GM23248 (cell line): ENCODE data around the gene CCM2L. TPM values are rescaled to one million over a fixed set of nuclear protein-coding genes. Genes with fewer than 3 reads are reported as not detected.

Experiments used
- DNase-seq: peaks from one replicate; pipeline ENCODE4 v3.0.0-alpha.2; 2015
- H2AFZ ChIP-seq: fragments of 200-600 bp; sonication (generic); 2 replicates; pipeline ENCODE4 v1.6.1; 2016; ENCODE audit warnings: antibody characterized with exemption
- H3F3A ChIP-seq: fragments of 200-600 bp; sonication (generic); 2 replicates; pipeline ENCODE4 v1.6.1; 2016; ENCODE audit warnings: mild to moderate bottlenecking, antibody characterized with exemption, mixed run types; ENCODE audit not compliant: insufficient read depth
- H3K27ac ChIP-seq: fragments of 200-600 bp; sonication (generic); 2 replicates; pipeline ENCODE4 v1.5.1; 2016; ENCODE audit warnings: mild to moderate bottlenecking
- H3K27me3 ChIP-seq: fragments of 200-600 bp; sonication (generic); replicated peaks from 2 replicates; pipeline ENCODE4 v1.6.1; 2016; ENCODE audit warnings: mild to moderate bottlenecking; ENCODE audit not compliant: insufficient read depth
- H3K36me3 ChIP-seq: fragments of 200-600 bp; sonication (generic); 2 replicates; pipeline ENCODE4 v1.6.1; 2016; ENCODE audit warnings: low read depth, mild to moderate bottlenecking
- H3K4me1 ChIP-seq: fragments of 200-600 bp; sonication (generic); 2 replicates; pipeline ENCODE4 v1.6.1; 2016; ENCODE audit warnings: mild to moderate bottlenecking; ENCODE audit not compliant: insufficient read depth
- H3K4me2 ChIP-seq: fragments of 200-600 bp; sonication (generic); one replicate; pipeline ENCODE4 v1.6.1; 2016; ENCODE audit warnings: mild to moderate bottlenecking; ENCODE audit not compliant: unreplicated experiment
- H3K4me3 ChIP-seq: fragments of 200-600 bp; sonication (generic); 2 replicates; pipeline ENCODE4 v1.5.1; 2016; ENCODE audit warnings: mild to moderate bottlenecking
- H3K79me2 ChIP-seq: fragments of 200-600 bp; sonication (generic); 2 replicates; pipeline ENCODE4 v1.6.1; 2016; ENCODE audit warnings: mild to moderate bottlenecking; ENCODE audit not compliant: insufficient read depth
- H3K9ac ChIP-seq: fragments of 200-600 bp; sonication (generic); 2 replicates; pipeline ENCODE4 v1.6.1; 2016; ENCODE audit warnings: mild to moderate bottlenecking
- H3K9me2 ChIP-seq: fragments of 200-600 bp; sonication (generic); 2 replicates; pipeline ENCODE4 v1.6.1; 2016; ENCODE audit warnings: mixed run types, mild to moderate bottlenecking, moderate library complexity; ENCODE audit not compliant: insufficient read depth
- H3K9me3 ChIP-seq: fragments of 200-600 bp; sonication (generic); one replicate; pipeline ENCODE4 v1.6.1; 2017; ENCODE audit warnings: low read depth
- H4K20me1 ChIP-seq: fragments of 200-600 bp; sonication (generic); 2 replicates; pipeline ENCODE4 v1.6.0; 2016; ENCODE audit not compliant: insufficient read depth
- EZH2 ChIP-seq: fragments of 200-600 bp; sonication (generic); IDR thresholded peaks from 2 replicates; pipeline ENCODE4 v1.6.1; 2018; ENCODE audit warnings: antibody characterized with exemption, mild to moderate bottlenecking; ENCODE audit not compliant: insufficient read depth, poor library complexity, severe bottlenecking
- EZH2phosphoT487 ChIP-seq: fragments of 200-600 bp; sonication (generic); IDR thresholded peaks from 2 replicates; pipeline ENCODE4 v1.6.1; 2018; ENCODE audit warnings: antibody characterized with exemption, moderate library complexity, mild to moderate bottlenecking, low read depth; ENCODE audit not compliant: insufficient read depth
- WGBS, 2 experiments: methylation state at CpG; one replicate each; pipeline ENCODE4 v1.1.6; 2015 to 2017; ENCODE audit warnings: low lambda C conversion rate in 2 of 2, low coverage in 1 of 2; ENCODE audit errors: missing lambda C conversion rate in 2 of 2; 5-methylcytosine and 5-hydroxymethylcytosine counted together
- in situ Hi-C: fragments of 300-500 bp; cut with MboI; formaldehyde crosslinking; loops from 2 replicates; pipeline ENCODE4 v1.15.0; 2020
- polyA plus RNA-seq: library from polyadenylated mRNA; unstranded; fragments of >200 nt; fragmentation: Nextera tagmentation; extraction: Ambion mirVana; gene quantifications from 2 replicates; pipeline ENCODE4 v1.2.1, GENCODE V29; 2016
- total RNA-seq: library from RNA; depleted of rRNA; stranded (reverse); fragments of >200 nt; shearing (Covaris generic); gene quantifications from 2 replicates; pipeline ENCODE4 v1.2.3, GENCODE V29; 2014

Gene CCM2L
- total and polyA plus RNA-seq, 2 experiments from 2014 or later = not detected

- Histone ChIP-seq H3F3A (no peaks in the 10 kb centered on the region), H3K79me2 (no peaks in the 10 kb centered on the region), H3K4me1 (no peaks in the 10 kb centered on the region), H3K36me3 (no peaks in the 10 kb centered on the region), H2AFZ (no peak overlapping the region), H4K20me1 (no peaks in the 10 kb centered on the region), H3K4me3 (no peak overlapping the region), H3K27me3 (peaks cover 44% of the 10 kb centered on the region), H3K27ac (no peak overlapping the region), H3K9me3 (no peaks in the 10 kb centered on the region), H3K4me2 (no peak overlapping the region), H3K9ac (no peak overlapping the region), H3K9me2 (no peaks in the 10 kb centered on the region)
- in situ Hi-C loops = no loop called here
- DNase-seq = no peak
- TF ChIP-seq EZH2 (no peak), EZH2phosphoT487 (no peak)
- 39 to 44% methylated on average over 5 of the region's 5 CpGs for WGBS, 2 experiments
These were observed 2.0 kb downstream of the CCM2L start for GRCh38 chr20:32012159-32012688.

DNA sequence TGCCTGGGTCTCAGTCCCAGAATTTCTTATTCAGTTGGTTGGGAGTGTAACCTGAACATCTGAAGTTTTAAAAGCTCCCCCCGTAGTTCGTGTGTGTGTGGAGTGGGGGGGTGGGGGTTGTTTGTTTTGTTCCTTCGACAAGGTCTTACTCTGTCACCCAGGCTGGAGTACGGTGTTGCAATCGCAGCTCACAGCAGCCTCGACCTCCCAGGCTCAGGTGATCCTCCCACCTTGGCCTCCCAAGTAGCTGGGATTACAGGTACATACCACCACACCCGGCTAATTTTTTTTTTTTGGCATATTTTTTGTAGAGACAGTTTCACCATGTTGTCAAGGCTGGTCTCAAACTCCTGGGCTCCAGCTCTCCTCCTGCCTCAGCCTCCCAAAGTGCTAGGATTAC lies 3.1 kb downstream of the CCM2L start:
- no peak overlapping the region for H3K27ac ChIP-seq
- H4K20me1 ChIP-seq = no peaks in the 10 kb centered on the region
- no peak overlapping the region for H3K4me2 ChIP-seq
- no peaks in the 10 kb centered on the region for H3K79me2 ChIP-seq
- no peak for DNase-seq
- TF ChIP-seq EZH2 (no peak), EZH2phosphoT487 (no peak)
- H3K27me3 ChIP-seq = peaks cover 44% of the 10 kb centered on the region
- H3K36me3 ChIP-seq = no peaks in the 10 kb centered on the region
- H3F3A ChIP-seq = no peaks in the 10 kb centered on the region
- H3K4me1 ChIP-seq = no peaks in the 10 kb centered on the region
- no peak overlapping the region for H3K9ac ChIP-seq
- 50 to 52% methylated on average over 7 of the region's 7 CpGs for WGBS, 2 experiments
- H3K4me3 ChIP-seq = no peak overlapping the region
- in situ Hi-C loops = no loop called here
- no peaks in the 10 kb centered on the region for H3K9me3 ChIP-seq
- H3K9me2 ChIP-seq = no peaks in the 10 kb centered on the region
- H2AFZ ChIP-seq = no peak overlapping the region

DNA sequence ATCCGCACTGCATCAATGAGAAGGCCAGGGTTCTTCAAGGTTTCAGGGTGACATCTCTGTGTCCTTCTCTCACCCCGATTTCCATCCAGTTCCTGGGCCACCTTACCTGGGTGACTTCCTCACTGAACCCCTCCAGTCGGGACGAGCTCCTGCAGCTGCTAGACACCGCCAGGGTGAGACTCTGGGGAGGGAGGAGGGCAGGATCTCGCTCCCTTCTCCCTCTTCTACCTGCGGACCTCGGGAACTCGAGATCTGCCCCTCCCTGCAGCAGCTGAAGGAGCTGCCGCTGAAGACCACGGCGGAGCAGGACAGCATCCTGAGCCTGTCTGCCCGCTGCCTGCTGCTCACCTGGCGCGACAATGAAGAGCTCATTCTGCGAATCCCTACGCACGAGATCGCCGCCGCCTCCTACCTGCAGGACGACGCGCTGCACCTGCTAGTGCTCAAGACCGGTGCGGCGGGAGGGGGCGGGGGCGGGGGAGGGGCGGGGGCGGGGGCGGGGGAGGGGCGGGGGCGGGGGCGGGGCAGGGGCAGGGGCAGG lies 7.5 kb downstream of the CCM2L start:
- in situ Hi-C loops = no loop called here
- Histone ChIP-seq H3K4me3 (no peak overlapping the region), H4K20me1 (no peaks in the 10 kb centered on the region), H3K27me3 (peaks cover 64% of the 10 kb centered on the region), H3K9ac (no peak overlapping the region), H2AFZ (no peak overlapping the region), H3F3A (no peaks in the 10 kb centered on the region), H3K4me2 (no peak overlapping the region), H3K4me1 (no peaks in the 10 kb centered on the region), H3K9me2 (no peaks in the 10 kb centered on the region), H3K79me2 (no peaks in the 10 kb centered on the region), H3K36me3 (no peaks in the 10 kb centered on the region), H3K9me3 (no peaks in the 10 kb centered on the region), H3K27ac (no peak overlapping the region)
- TF ChIP-seq EZH2phosphoT487 (no peak), EZH2 (no peak)
- WGBS, 2 experiments = 3 to 4% methylated on average over 29 to 34 of the region's 35 CpGs
- DNase-seq = no peak

GRCh38 chr20:32018269-32019155 lies 8.3 kb downstream of the CCM2L start:
- Histone ChIP-seq H3K9me2 (no peaks in the 10 kb centered on the region), H3K36me3 (no peaks in the 10 kb centered on the region), H3K4me1 (no peaks in the 10 kb centered on the region), H3K9me3 (no peaks in the 10 kb centered on the region), H3K27me3 (peaks cover 71% of the 10 kb centered on the region), H2AFZ (no peak overlapping the region), H3F3A (no peaks in the 10 kb centered on the region), H3K9ac (no peak overlapping the region), H3K79me2 (no peaks in the 10 kb centered on the region), H3K27ac (no peak overlapping the region), H3K4me3 (0 out of 2 replicates have a peak overlapping the region, but pooled peaks have one; percentile 11), H4K20me1 (no peaks in the 10 kb centered on the region), H3K4me2 (no peak overlapping the region)
- TF ChIP-seq EZH2 (peak; percentile 82), EZH2phosphoT487 (0 out of 2 replicates have a peak, but pooled peaks have one; percentile 76)
- DNase-seq = peak; percentile 14
- 3% methylated on average over 41 to 66 of the region's 67 CpGs for WGBS, 2 experiments
- in situ Hi-C loops = no loop called here
